ENCODE data around the gene RNF180. TPM values are rescaled to one million over a fixed set of nuclear protein-coding genes. Genes with fewer than 3 reads are reported as not detected.

RNF180 gene
- total RNA-seq, 1 donor from 2014 or later = 8.6 TPM

- Mint-ChIP-seq H3K4me1 (no peaks in the 10 kb centered on the region), H3K4me3 (no peak overlapping the region), H3K27me3 (ENCODE audit: low read depth) (peaks cover 2% of the 10 kb centered on the region), H3K36me3 (no peaks in the 10 kb centered on the region), H3K27ac (no peak overlapping the region), H3K9me3 (peaks cover 6% of the 10 kb centered on the region)
- TF ChIP-seq, protein P1, sequence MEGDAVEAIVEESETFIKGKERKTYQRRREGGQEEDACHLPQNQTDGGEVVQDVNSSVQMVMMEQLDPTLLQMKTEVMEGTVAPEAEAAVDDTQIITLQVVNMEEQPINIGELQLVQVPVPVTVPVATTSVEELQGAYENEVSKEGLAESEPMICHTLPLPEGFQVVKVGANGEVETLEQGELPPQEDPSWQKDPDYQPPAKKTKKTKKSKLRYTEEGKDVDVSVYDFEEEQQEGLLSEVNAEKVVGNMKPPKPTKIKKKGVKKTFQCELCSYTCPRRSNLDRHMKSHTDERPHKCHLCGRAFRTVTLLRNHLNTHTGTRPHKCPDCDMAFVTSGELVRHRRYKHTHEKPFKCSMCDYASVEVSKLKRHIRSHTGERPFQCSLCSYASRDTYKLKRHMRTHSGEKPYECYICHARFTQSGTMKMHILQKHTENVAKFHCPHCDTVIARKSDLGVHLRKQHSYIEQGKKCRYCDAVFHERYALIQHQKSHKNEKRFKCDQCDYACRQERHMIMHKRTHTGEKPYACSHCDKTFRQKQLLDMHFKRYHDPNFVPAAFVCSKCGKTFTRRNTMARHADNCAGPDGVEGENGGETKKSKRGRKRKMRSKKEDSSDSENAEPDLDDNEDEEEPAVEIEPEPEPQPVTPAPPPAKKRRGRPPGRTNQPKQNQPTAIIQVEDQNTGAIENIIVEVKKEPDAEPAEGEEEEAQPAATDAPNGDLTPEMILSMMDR (IDR thresholded peaks at IDR 0.05; ENCODE audit: unreplicated experiment) = no peak
- DNase-seq (ENCODE audit: low spot score in 2 of 2, unreplicated experiment in 2 of 2) = no peak
Measured at GRCh38 chr5:64417390-64417789, 251.7 kb downstream of the RNF180 start.

DNA sequence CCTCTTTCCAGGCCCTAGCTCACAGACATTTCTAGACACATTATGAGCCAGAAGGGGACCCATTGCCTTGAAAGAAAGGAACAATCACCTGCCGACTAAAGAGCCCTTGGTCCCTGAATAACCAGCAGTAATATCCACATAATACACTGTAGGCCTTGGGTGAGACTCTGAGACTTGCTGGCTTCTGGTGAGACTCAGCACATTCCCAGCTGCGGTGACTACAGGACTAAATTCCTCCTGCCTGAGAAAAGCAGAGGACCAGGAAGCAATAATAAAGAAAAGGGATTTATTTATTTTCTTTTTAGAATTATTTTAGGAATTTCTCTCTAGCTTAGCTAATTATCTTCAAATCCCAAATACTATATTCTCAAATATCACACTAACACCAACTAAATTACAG is 252.4 kb downstream of the RNF180 start:
- H3K9me3 Mint-ChIP-seq = peaks cover 6% of the 10 kb centered on the region
- H3K27me3 Mint-ChIP-seq (ENCODE audit: low read depth) = peaks cover 2% of the 10 kb centered on the region
- DNase-seq (ENCODE audit: low spot score in 2 of 2, unreplicated experiment in 2 of 2) = no peak
- H3K4me1 Mint-ChIP-seq = no peaks in the 10 kb centered on the region
- no peak overlapping the region for H3K27ac Mint-ChIP-seq
- H3K4me3 Mint-ChIP-seq = no peak overlapping the region
- no peaks in the 10 kb centered on the region for H3K36me3 Mint-ChIP-seq
- TF ChIP-seq, protein P1 (IDR thresholded peaks at IDR 0.05; ENCODE audit: unreplicated experiment) = no peak

Other genes starting within 250 kb of the RNF180 start
- 0.13 TPM in 1 of 3 replicates, not detected in the others for gene HTR1A, start 203.4 kb upstream of the RNF180 start, total RNA-seq

All from mesothelial cell of epicardium (in vitro differentiated cells).